ENCODE data around the gene TEX30. TPM values are rescaled to one million over a fixed set of nuclear protein-coding genes. Genes with fewer than 3 reads are reported as not detected.
A peak's percentile ranks its signal among the peaks of the same experiment; 100 is the strongest.
"Not testable (repeated sequence)": the region's sequence is repeated elsewhere in the genome, so short reads cannot be mapped to it uniquely, and the experiment has no call there.

Gene TEX30
- total RNA-seq, 2 experiments from 2014 or later = 32.4 to 69.5 TPM

DNA sequence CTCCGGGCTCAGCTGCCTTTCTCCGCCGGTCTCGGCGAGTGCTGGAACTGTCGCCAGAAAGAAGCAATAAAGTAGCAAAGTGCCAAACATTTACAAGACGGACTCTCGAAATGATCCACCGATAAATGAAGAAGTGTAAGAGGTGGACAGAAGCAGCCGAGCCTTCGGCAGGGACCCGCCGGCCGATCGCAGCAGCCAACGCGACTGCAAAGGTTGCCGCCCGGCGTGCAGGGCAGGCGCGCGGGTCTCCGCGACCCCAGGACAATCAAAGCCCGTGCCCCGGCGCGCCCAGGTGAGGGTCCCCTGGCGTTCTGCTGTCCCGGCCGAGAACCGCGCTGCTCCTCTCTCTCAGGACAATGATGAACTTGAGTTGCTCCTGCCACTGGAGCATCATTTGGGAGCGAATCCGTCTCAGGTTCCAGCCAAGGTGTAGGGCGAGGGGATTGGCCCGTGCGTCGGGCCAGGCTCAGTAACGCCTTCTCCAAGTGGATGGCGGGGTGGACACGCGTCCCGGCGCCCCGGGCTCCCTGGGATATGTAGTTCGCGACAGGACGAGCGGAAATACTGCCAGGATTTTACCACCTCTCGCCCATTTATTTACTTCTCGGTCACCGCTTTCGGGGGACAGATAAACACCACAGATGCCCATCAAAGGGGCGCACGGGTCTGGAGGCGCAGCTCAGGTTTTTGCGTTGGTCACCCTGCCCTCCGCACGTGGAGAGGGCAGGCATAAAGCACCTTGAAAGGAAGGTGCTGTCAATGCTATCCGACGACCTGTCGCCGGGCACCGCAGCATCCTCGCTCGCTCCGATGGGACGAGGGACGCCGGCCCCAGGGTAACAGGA is 25.2 kb upstream of the TEX30 start, which contains the start of the genes BIVM and POGLUT2:
Gene BIVM, plus strand, starts transcription at position 539 of the 845 bp plus-strand sequence. CDS start 8,149 bp downstream, outside the sequence.
Gene POGLUT2, minus strand, starts transcription at position 396 of the 845 bp plus-strand sequence. Its CDS starts 306 bp downstream, at position 90.
- peak; percentile 88 for ATAC-seq
- H3K27ac Mint-ChIP-seq = peak within 1 kb of the TSS; percentile 87
- peaks cover 5% of the 10 kb centered on the region for H3K36me3 Mint-ChIP-seq
- H3K9me3 Mint-ChIP-seq (ENCODE audit: low read depth) = no peaks in the 10 kb centered on the region
- peaks cover 42% of the 10 kb centered on the region for H3K4me1 Mint-ChIP-seq
- no peaks in the 10 kb centered on the region for H3K27me3 Mint-ChIP-seq
- CTCF ChIA-PET = interaction anchor here (1.2 to 4.0 kb wide), 8 partner anchors 9 to 217 kb away, joined by 3 to 40 read pairs (median 12); partner anchors contain the start of genes ERCC5, TEX30 and TPP2
- H3K4me3 Mint-ChIP-seq = peak within 1 kb of the TSS; percentile 96
- DNase-seq = peak; percentile 94

DNA sequence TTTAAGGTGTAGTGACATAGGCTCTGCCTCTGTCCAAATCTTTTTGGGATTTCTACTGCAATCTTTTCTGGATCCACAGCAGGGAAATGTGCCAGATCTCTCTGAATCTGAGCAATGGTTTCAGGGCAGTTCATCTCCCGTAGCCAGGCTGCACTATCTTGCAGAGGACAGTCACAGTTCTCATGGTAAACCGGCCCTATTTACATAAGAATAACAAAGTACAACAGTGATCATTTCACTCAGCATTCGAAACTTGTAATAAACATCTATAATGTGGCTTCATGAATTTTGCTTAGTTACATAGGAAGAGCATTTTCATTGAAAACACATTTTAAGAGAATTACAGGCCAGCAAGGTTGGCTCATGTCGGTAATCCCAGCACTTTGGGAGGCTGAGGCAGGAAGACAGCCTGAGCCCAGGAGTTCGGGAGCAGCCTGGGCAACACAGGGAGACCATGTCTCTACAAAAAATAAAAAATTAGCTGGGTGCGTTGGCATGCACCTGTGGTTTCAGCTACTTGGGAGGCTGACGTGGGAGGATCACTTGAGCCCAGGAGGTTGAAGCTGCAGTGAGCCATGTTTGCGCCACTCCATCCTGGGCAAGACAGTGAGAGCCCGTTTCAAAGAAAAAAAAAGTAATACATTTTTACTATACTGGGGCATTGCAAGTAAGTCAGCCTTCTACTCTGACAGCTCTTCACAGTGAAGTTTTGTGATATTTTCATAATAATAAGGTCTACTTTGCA is 20.2 kb upstream of the TEX30 start:
- no peak overlapping the region for H3K4me3 Mint-ChIP-seq
- peaks cover 24% of the 10 kb centered on the region for H3K36me3 Mint-ChIP-seq
- CTCF ChIA-PET = no interaction called here
- no peak overlapping the region for H3K27ac Mint-ChIP-seq
- no peak for DNase-seq
- H3K4me1 Mint-ChIP-seq = peaks cover 18% of the 10 kb centered on the region
- ATAC-seq = no peak
- no peaks in the 10 kb centered on the region for H3K27me3 Mint-ChIP-seq
- H3K9me3 Mint-ChIP-seq (ENCODE audit: low read depth) = no peaks in the 10 kb centered on the region

DNA sequence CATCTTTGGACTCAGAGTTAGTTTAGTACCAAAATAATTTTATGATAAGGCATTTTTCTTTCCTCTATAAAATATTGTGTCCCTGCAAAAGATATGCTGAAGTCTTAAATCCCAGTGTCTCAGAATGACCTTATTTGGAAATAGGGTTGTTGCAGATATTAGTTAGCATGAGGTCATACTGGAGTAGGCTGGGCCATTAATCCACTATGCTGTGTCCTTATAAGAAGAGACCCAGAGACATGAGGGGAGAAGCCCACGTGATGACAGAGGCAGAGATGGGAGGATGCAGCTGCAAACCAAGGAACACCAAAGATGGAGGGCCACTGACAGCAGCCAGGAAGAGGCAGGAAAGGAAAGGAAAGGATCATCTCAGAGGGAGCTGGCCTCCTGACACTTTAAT is 18.8 kb upstream of the TEX30 start:
- Mint-ChIP-seq H3K36me3 (peaks cover 30% of the 10 kb centered on the region), H3K27me3 (no peaks in the 10 kb centered on the region)
- CTCF ChIA-PET = no interaction called here

DNA sequence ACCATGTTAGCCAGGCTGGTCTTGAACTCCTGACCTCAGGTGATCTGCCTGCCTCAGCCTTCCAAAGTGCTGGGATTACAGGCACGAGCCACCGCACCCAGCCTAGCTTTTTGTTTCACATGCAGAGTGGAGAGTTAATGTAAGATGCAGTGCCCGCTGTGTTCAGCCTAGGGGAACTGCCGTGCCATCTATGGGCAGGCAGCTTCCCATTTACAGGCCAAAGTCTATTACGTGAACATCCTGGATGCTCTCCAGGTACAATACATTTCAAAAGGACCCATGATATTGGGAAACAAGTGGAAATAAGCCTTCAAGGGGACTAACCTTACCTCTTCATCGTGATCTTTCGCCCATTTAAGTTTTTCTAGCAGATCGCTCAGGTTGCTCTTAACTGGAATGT is 15.1 kb upstream of the TEX30 start:
- CTCF ChIA-PET = no interaction called here
- no peak for ATAC-seq
- H3K4me3 Mint-ChIP-seq = no peak overlapping the region
- H3K27me3 Mint-ChIP-seq = no peaks in the 10 kb centered on the region
- H3K4me1 Mint-ChIP-seq = no peaks in the 10 kb centered on the region
- no peak overlapping the region for H3K27ac Mint-ChIP-seq
- H3K9me3 Mint-ChIP-seq (ENCODE audit: low read depth) = no peaks in the 10 kb centered on the region
- H3K36me3 Mint-ChIP-seq = peaks cover 47% of the 10 kb centered on the region
- DNase-seq = no peak

More for the DNA sequence above, 18.8 kb upstream of the TEX30 start:
- no peak for DNase-seq
- Mint-ChIP-seq H3K27ac (no peak overlapping the region), H3K4me1 (peaks cover 10% of the 10 kb centered on the region), H3K4me3 (no peak overlapping the region), H3K9me3 (ENCODE audit: low read depth) (no peaks in the 10 kb centered on the region)
- ATAC-seq = no peak

DNA sequence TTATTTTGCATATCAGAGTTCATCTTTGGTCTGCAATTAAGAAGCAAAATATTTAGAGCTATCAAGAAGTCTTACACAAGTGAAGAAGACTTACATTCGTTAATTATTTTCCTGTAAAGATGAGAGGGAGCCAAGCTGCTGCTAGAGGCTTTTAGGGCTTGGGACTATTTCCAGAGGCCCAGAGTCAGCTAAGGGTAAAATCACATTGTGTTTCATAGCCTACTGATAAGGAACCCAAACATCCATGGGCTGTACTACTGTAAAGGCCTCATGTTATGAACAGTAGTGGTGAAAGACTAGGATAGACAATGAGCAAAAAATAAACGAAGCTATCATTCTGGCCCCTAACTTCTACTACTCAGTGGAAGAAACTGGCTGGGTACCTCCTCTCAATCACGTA is 10.9 kb upstream of the TEX30 start:
- peaks cover 14% of the 10 kb centered on the region for H3K4me1 Mint-ChIP-seq
- H3K27ac Mint-ChIP-seq = no peak overlapping the region
- ATAC-seq (no peak), DNase-seq (no peak)
- peaks cover 6% of the 10 kb centered on the region for H3K9me3 Mint-ChIP-seq (ENCODE audit: low read depth)
- no peak overlapping the region for H3K4me3 Mint-ChIP-seq
- peaks cover 61% of the 10 kb centered on the region for H3K36me3 Mint-ChIP-seq
- CTCF ChIA-PET = interaction anchor here (1.5 to 2.8 kb wide), 3 partner anchors 10 to 16 kb away, joined by 3 to 13 read pairs (median 11); partner anchors contain the start of gene TEX30
- no peaks in the 10 kb centered on the region for H3K27me3 Mint-ChIP-seq

- DNase-seq = no peak
- peaks cover 49% of the 10 kb centered on the region for H3K36me3 Mint-ChIP-seq
- H3K4me1 Mint-ChIP-seq = peaks cover 28% of the 10 kb centered on the region
- no peak for ATAC-seq
- H3K4me3 Mint-ChIP-seq = no peak overlapping the region
- CTCF ChIA-PET = no interaction called here
- no peak overlapping the region for H3K27ac Mint-ChIP-seq
- H3K9me3 Mint-ChIP-seq (ENCODE audit: low read depth) = peaks cover 6% of the 10 kb centered on the region
- H3K27me3 Mint-ChIP-seq = no peaks in the 10 kb centered on the region
Measured at GRCh38 chr13:102781591-102781990, 8.0 kb upstream of the TEX30 start.

DNA sequence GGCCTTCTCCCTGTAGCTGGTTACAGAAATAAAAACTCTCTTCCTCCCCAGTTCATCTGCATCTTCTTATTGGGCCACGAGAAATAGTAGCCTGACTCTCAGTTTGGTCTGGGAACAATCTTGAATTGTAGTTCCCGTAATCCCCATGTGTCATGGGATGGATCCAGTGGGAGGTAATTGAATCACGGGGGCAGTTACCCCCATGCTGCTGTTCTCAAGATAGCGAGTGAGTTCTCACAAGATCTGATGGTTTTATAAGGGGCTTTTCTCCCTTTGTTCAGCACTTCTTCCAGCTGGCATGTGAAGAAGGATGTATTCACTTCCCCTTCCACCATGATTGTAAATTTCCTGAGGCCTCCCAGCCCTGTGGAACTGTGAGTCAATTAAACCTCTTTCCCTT is 7.1 kb upstream of the TEX30 start:
- Mint-ChIP-seq H3K36me3 (peaks cover 41% of the 10 kb centered on the region), H3K27ac (peak overlapping the region; percentile 94), H3K4me1 (peaks cover 31% of the 10 kb centered on the region)
- ATAC-seq; DNase-seq; H3K4me3 Mint-ChIP-seq; CTCF ChIA-PET; H3K27me3 Mint-ChIP-seq; H3K9me3 Mint-ChIP-seq (ENCODE audit: low read depth): not testable (repeated sequence)

GRCh38 chr13:102779436-102780159 is 6.0 kb upstream of the TEX30 start:
- Mint-ChIP-seq H3K27me3 (no peaks in the 10 kb centered on the region), H3K4me3 (peak overlapping the region; percentile 41), H3K4me1 (peaks cover 37% of the 10 kb centered on the region), H3K27ac (peak overlapping the region; percentile 94), H3K9me3 (ENCODE audit: low read depth) (peaks cover 6% of the 10 kb centered on the region), H3K36me3 (peaks cover 36% of the 10 kb centered on the region)
- ATAC-seq = peak; percentile 76
- DNase-seq = peak; percentile 54
- CTCF ChIA-PET = interaction anchor here (1.0 kb wide), 1 partner anchor 20 kb away, joined by 3 read pairs; no protein-coding TSS in a partner anchor

DNA sequence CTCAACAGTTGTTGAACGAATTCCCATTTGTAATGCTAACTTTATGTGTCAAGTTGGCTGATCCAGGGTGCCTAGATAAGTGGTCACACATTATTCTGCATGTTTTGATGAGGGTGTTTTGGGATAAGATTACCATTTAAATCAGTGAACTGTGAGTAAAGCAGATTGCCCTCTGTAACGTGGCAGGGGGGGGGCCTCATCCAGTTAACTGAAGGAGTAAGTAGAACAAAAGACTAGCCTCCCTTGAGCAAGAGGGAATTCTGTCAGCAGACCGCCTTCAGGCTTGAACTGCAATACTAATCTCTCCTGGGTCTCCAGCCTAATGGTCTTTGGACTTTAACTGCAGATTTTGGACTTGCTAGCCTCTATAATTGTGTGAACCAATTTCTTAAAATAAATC is 4.2 kb upstream of the TEX30 start:
- H3K27me3 Mint-ChIP-seq = no peaks in the 10 kb centered on the region
- CTCF ChIA-PET = interaction anchor here (1.0 kb wide), 1 partner anchor 22 kb away, joined by 3 read pairs; no protein-coding TSS in a partner anchor
- peaks cover 6% of the 10 kb centered on the region for H3K9me3 Mint-ChIP-seq (ENCODE audit: low read depth)
- peaks cover 25% of the 10 kb centered on the region for H3K36me3 Mint-ChIP-seq
- peaks cover 47% of the 10 kb centered on the region for H3K4me1 Mint-ChIP-seq
- no peak for DNase-seq
- no peak overlapping the region for H3K4me3 Mint-ChIP-seq
- no peak overlapping the region for H3K27ac Mint-ChIP-seq
- no peak for ATAC-seq

- Mint-ChIP-seq H3K9me3 (ENCODE audit: low read depth) (peaks cover 3% of the 10 kb centered on the region), H3K27me3 (no peaks in the 10 kb centered on the region), H3K4me1 (peaks cover 61% of the 10 kb centered on the region), H3K27ac (no peak overlapping the region), H3K4me3 (no peak overlapping the region), H3K36me3 (peaks cover 18% of the 10 kb centered on the region)
- no peak for ATAC-seq
- no peak for DNase-seq
- CTCF ChIA-PET = no interaction called here
Measured at GRCh38 chr13:102776271-102776670, 2.7 kb upstream of the TEX30 start.

DNA sequence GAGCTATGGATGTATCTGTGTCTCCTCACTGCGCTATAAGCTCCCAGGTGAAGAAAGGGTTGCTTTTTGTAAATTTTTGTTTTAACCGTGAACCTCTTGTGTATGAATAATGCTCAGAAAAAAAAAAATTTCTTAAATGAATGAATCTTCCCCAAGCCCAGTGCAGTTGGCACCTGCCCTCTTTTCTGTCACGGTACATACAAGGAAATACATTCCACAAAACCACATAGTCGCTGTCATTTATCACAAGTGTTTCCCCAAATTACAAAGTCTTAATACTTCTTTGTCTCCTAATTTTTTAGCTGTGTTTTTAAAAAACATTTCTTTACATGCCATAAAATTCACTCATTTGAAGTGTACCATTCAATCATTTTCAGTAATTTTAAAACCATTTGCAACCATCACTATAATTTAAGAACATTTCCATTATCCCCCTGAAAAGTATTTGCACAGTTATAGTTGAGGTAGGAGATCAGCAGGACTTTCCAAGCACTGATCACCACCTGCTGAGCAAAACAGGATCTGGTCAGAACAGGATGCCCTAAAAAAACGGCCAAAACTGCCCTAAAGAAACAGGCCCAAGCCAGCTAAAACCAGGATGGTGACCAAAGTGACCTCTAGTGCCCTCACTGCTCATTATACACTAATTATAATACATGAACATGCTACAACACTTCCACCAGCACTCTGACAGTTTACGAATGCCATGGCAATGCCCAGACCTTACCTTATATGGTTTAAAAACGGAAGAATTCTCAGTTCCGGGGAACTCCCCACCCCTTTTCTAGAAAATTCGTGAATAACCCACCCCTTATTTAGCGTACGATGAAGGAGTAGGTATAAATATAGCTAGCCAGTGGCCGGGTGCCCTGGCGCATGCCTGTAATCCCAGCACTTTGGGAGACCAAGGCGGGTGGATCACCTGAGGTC is 1.3 kb upstream of the TEX30 start:
- CTCF ChIA-PET = interaction anchor here (0.8 to 5.3 kb wide), 8 partner anchors 10 to 183 kb away, joined by 3 to 40 read pairs (median 6); partner anchors contain the start of genes BIVM, ERCC5 and POGLUT2
- peak overlapping the region; percentile 96 for H3K27ac Mint-ChIP-seq
- no peaks in the 10 kb centered on the region for H3K27me3 Mint-ChIP-seq
- H3K4me1 Mint-ChIP-seq = peaks cover 63% of the 10 kb centered on the region
- H3K4me3 Mint-ChIP-seq = peak overlapping the region; percentile 93
- H3K36me3 Mint-ChIP-seq = peaks cover 11% of the 10 kb centered on the region
- H3K9me3 Mint-ChIP-seq (ENCODE audit: low read depth) = no peaks in the 10 kb centered on the region
- no peak for ATAC-seq
- DNase-seq = no peak

DNA sequence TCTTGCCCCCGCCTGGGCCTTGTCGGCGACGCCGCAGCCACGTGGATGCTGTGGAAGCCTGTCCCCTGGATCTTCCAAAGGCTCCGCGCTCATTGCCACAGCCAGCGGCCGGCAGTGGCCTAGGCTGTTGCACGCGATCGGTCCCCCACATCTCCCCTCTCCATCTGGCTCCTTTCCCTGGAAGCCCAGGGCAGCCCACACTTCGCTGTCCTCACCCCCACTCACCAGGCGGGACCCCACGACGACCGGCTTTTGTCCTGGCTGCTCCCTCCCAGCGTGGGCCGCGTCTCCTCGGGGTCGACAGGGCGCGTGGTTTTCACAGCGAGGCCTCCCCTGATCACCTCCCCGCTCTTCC is 605 bp upstream of the TEX30 start:
- peaks cover 60% of the 10 kb centered on the region for H3K4me1 Mint-ChIP-seq
- peaks cover 8% of the 10 kb centered on the region for H3K36me3 Mint-ChIP-seq
- no peaks in the 10 kb centered on the region for H3K27me3 Mint-ChIP-seq
- no peaks in the 10 kb centered on the region for H3K9me3 Mint-ChIP-seq (ENCODE audit: low read depth)
- CTCF ChIA-PET = interaction anchor here (0.7 to 5.3 kb wide), 10 partner anchors 10 to 183 kb away, joined by 3 to 40 read pairs (median 6); partner anchors contain the start of genes BIVM, ERCC5 and POGLUT2
- ATAC-seq (no peak), DNase-seq (no peak)
- peak overlapping the region; percentile 96 for H3K27ac Mint-ChIP-seq
- peak overlapping the region; percentile 93 for H3K4me3 Mint-ChIP-seq

All from activated CD8-positive, alpha-beta memory T cell treated with anti-CD3 and anti-CD28 coated beads, Interleukin-2, amount 10 ng/mL, durations not matched to agents 7 days and 5 days (primary cell).